A673 (cell line): ENCODE results near the gene CYP51A1.
"Not testable (repeated sequence)": the region's sequence is repeated elsewhere in the genome, so short reads cannot be mapped to it uniquely, and the experiment has no call there.

Experiments
- CTCF ChIP-seq: fragments of 300-800, 200-600 bp; sonication (generic); conservative IDR thresholded peaks from 2 replicates; pipeline ENCODE4 v1.5.1; 2017; ENCODE audit warnings: low read depth, mild to moderate bottlenecking, antibody characterized with exemption, low read length, moderate library complexity, mixed read lengths
- EZH2 ChIP-seq: fragments of 200-600 bp; sonication (generic); IDR thresholded peaks from 2 replicates; pipeline ENCODE4 v1.6.1; 2017; ENCODE audit warnings: borderline replicate concordance, low read depth, mild to moderate bottlenecking, mixed read lengths, antibody characterized with exemption, low read length; ENCODE audit not compliant: poor library complexity, severe bottlenecking

GRCh38 chr7:92169529-92169928, 35.3 kb upstream of the CYP51A1 start:
- TF ChIP-seq CTCF, EZH2: not testable (repeated sequence)
